Common myeloid progenitor, CD34-positive (primary cell): ENCODE data around the gene RCOR3.

Experiments used
- CTCF ChIA-PET: fragments of 350-600 bp; sonication (Branson Sonifier 250); formaldehyde crosslinking; loops from one replicate; lab custom pipeline; 2021; ENCODE audit warnings: antibody characterized with exemption; lab: Charles Lee
- POLR2A ChIA-PET: fragments of 350-600 bp; sonication (Branson Sonifier 250); formaldehyde crosslinking; loops from one replicate; lab custom pipeline; 2021; ENCODE audit warnings: antibody characterized with exemption; lab: Charles Lee
- DNase-seq, 3 donors: peaks; one replicate each; pipeline versions ENCODE4 v3.0.0 to v3.0.0-alpha.2; 2013
- H3K27ac ChIP-seq, 2 experiments: 1 replicate in 1 of 2; 2 replicates in 1 of 2; pipeline ENCODE4 v1.7.0; 2013; ENCODE audit warnings: inconsistent platforms in 2 of 2, low read length in 2 of 2, mild to moderate bottlenecking in 2 of 2, low read depth in 1 of 2, moderate library complexity in 1 of 2; ENCODE audit not compliant: severe bottlenecking in 2 of 2, insufficient read depth in 1 of 2, poor library complexity in 1 of 2
- H3K27me3 ChIP-seq, 5 experiments: replicated peaks in 2 of 5; 1 replicate in 3 of 5; 2 replicates in 2 of 5; pipeline versions ENCODE4 v1.6.1 to v1.7.0; 2013; ENCODE audit warnings: low read length in 4 of 5, mild to moderate bottlenecking in 2 of 5, moderate library complexity in 2 of 5, inconsistent platforms in 1 of 5; ENCODE audit not compliant: insufficient read depth in 5 of 5, control insufficient read depth in 4 of 5
- H3K36me3 ChIP-seq, 4 experiments: 1 replicate in 2 of 4; 2 replicates in 2 of 4; pipeline versions ENCODE4 v1.6.1 to v1.7.0; 2013; ENCODE audit warnings: low read length in 3 of 4, control low read depth in 1 of 4, mild to moderate bottlenecking in 1 of 4; ENCODE audit not compliant: control insufficient read depth in 4 of 4, insufficient read depth in 4 of 4
- H3K4me1 ChIP-seq, 4 experiments: 1 replicate in 3 of 4; 2 replicates in 1 of 4; pipeline versions ENCODE4 v1.6.1 to v1.7.1; 2013; ENCODE audit warnings: low read length in 3 of 4, mild to moderate bottlenecking in 3 of 4, control low read depth in 1 of 4, inconsistent platforms in 1 of 4, moderate library complexity in 1 of 4; ENCODE audit not compliant: control insufficient read depth in 4 of 4, insufficient read depth in 4 of 4; ENCODE audit errors: control extremely low read depth in 1 of 4
- H3K4me3 ChIP-seq, 7 experiments: 1 replicate in 4 of 7; 2 replicates in 3 of 7; pipeline versions ENCODE4 v1.5.1 to v1.7.0; 2013; ENCODE audit warnings: mild to moderate bottlenecking in 7 of 7, low read length in 6 of 7, moderate library complexity in 6 of 7, inconsistent platforms in 2 of 7, low read depth in 2 of 7, control low read depth in 1 of 7; ENCODE audit not compliant: insufficient read depth in 4 of 7, control insufficient read depth in 1 of 7; ENCODE audit errors: extremely low read depth in 1 of 7
- H3K9me3 ChIP-seq, 5 experiments: 1 replicate in 4 of 5; 2 replicates in 1 of 5; pipeline versions ENCODE4 v1.6.1 to v1.7.1; 2013; ENCODE audit warnings: low read length in 4 of 5, mild to moderate bottlenecking in 2 of 5, inconsistent platforms in 1 of 5, low read depth in 1 of 5, moderate library complexity in 1 of 5; ENCODE audit not compliant: control insufficient read depth in 4 of 5, insufficient read depth in 2 of 5; ENCODE audit errors: control extremely low read depth in 1 of 5
- WGBS: methylation state at CpG from one replicate; pipeline ENCODE4 v1.1.5; 2013; ENCODE audit not compliant: insufficient coverage; 5-methylcytosine and 5-hydroxymethylcytosine counted together

RCOR3 gene

DNA sequence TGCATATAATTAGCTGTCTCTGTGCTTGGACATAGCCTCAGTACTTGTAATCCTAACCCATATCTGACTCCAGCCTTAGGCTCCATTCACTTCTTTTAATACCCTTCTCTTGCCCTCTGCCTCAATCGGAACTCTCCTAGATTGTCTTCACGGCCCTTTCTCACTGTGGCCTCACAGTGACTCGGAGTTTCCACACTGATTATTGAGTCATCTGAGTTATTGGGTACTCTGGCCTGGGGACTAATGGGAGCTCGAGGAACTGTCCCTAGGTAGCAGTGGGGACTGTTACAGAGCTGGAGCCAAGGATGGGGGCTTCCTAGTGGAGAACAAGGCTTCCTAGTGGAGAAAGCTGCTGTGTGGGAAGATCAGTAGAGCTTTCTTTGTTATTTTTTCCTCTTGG lies 84.4 kb downstream of the RCOR3 start:
- H3K27ac ChIP-seq: peak overlapping the region; percentile 9 to 77
- peaks cover 0 to 4% (median 1%) of the 10 kb centered on the region in 4 experiments for H3K36me3 ChIP-seq
- 96% methylated on average over 4 of the region's 4 CpGs for WGBS
- POLR2A ChIA-PET: no interaction called here
- H3K4me1 ChIP-seq: peaks cover 11 to 71% (median 57%) of the 10 kb centered on the region in 4 experiments
- H3K9me3 ChIP-seq: no peaks in the 10 kb centered on the region
- CTCF ChIA-PET: interaction anchor here (1.0 to 11.5 kb wide), 7 partner anchors 11 to 171 kb away, joined by 3 to 109 read pairs (median 5); partner anchors contain the start of gene TRAF5
- H3K4me3 ChIP-seq: no peak overlapping the region
- DNase-seq: peak in 2 of 3 donors; percentile 56 to 59
- no peaks in the 10 kb centered on the region for H3K27me3 ChIP-seq

DNA sequence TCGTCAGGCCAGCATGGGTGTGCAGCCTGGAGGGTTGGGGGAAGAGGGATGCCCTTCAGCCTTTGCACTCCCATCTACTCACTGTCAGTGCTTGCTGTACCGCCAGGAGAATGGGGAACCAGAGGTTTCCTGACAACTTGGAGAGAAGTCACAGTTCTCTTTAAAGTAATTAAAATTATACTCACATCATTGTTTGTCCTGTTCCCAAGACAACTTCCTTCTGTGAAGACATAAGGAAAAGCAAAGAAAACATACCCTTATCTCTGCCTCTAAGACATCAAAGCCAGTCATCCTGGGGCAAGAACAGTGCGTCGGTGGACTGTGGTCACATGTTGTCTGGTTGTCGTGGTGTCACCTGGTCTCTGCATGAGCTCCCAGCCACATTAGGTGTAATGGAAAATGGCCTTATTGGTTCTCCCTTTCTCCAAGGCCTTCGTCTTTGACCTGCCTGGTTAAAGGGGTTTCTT lies 85.0 kb downstream of the RCOR3 start:
- Histone ChIP-seq H3K4me1 (peaks cover 11 to 66% (median 52%) of the 10 kb centered on the region in 4 experiments), H3K27ac (peak overlapping the region; percentile 42 to 77), H3K27me3 (no peaks in the 10 kb centered on the region), H3K9me3 (no peaks in the 10 kb centered on the region), H3K36me3 (peaks cover 0 to 4% (median 1%) of the 10 kb centered on the region in 4 experiments), H3K4me3 (no peak overlapping the region)
- CTCF ChIA-PET: interaction anchor here (1.0 to 11.5 kb wide), 5 partner anchors 8 to 171 kb away, joined by 3 to 109 read pairs (median 5); partner anchors contain the start of gene TRAF5
- WGBS: 23% methylated on average over 4 of the region's 6 CpGs
- peak; percentile 36 to 89 (median 88) for DNase-seq
- POLR2A ChIA-PET: no interaction called here

DNA sequence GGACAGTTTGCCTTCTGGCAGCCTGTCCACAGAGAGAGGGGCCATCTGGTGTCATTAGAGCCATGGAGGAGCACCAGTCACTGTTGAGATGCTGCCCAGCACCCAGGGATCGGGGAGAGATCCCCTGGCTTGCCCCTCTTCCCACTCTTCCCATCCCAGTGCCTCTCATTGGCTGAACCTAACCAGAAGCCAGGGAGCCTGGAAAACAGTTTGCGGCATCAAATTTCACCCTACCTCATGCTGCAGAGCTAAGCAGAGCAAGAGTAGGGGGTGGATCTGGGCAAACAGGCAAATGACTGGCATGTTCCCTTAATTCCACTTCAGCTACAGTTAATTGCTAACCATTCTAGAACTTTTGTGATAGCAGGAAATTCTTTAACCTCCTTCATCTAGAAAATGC lies 86.6 kb downstream of the RCOR3 start:
- DNase-seq: no peak
- POLR2A ChIA-PET: no interaction called here
- CTCF ChIA-PET: interaction anchor here (2.3 to 11.5 kb wide), 4 partner anchors 8 to 167 kb away, joined by 5 to 109 read pairs (median 12); partner anchors contain the start of gene TRAF5
- Histone ChIP-seq H3K9me3 (peaks cover 0 to 4% (median 0%) of the 10 kb centered on the region in 5 experiments), H3K36me3 (peaks cover 0 to 11% (median 2%) of the 10 kb centered on the region in 4 experiments), H3K4me3 (no peak overlapping the region), H3K27me3 (no peaks in the 10 kb centered on the region), H3K4me1 (peaks cover 11 to 55% (median 43%) of the 10 kb centered on the region in 4 experiments), H3K27ac (no peak overlapping the region)
- 100% methylated on average over 1 of the region's 2 CpGs for WGBS

DNA sequence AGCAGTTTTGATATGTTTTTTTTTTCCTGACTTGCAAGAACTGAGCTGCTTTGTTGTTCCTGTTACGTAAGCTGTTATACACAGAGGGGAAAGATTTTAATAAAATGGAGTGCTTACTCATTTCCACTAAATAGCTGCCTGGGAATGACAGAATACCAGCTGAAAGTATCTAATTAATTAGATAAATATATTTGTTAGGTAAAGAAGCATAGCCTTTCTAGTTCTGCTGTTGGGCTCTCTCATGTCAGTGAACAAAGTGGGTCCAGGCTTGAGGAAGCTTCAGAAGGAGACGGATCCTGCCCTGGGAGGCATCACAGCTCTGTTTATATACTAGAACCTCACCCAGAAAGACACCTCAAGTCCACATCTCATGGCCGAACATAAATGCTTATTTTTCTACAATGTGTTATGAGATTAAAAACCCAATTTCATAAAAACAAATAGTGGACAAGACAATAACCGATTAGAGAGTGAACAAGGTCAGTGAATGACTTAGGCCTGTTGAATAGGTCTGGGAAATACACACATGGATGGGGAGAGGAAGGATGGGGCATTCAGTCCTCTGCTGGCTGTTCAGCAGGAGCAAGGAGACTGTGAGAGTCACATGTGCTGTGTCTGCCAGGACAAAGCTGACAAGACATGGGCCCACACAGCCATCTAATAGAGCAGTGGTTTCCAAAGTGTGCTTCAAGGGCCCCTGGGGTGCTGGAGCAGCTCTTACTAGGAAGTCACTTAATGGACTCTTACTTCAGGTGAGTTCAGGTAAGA lies 88.1 kb downstream of the RCOR3 start:
- Histone ChIP-seq H3K9me3 (peaks cover 0 to 7% (median 3%) of the 10 kb centered on the region in 5 experiments), H3K4me1 (peaks cover 10 to 53% (median 41%) of the 10 kb centered on the region in 4 experiments), H3K27ac (peak overlapping the region; percentile 29 to 72), H3K36me3 (peaks cover 0 to 12% (median 2%) of the 10 kb centered on the region in 4 experiments), H3K27me3 (no peaks in the 10 kb centered on the region), H3K4me3 (peak overlapping the region in 1 of 7 experiments; percentile 27)
- DNase-seq: peak in 2 of 3 donors; percentile 27 to 52
- WGBS: 89% methylated on average over 1 of the region's 4 CpGs
- ChIA-PET CTCF (interaction anchor here (0.6 to 3.2 kb wide), 8 partner anchors 10 to 166 kb away, joined by 3 to 21 read pairs (median 6); no protein-coding TSS in a partner anchor), POLR2A (interaction anchor here (0.7 to 1.3 kb wide), 2 partner anchors 10 to 121 kb away, joined by 3 read pairs; no protein-coding TSS in a partner anchor)

DNA sequence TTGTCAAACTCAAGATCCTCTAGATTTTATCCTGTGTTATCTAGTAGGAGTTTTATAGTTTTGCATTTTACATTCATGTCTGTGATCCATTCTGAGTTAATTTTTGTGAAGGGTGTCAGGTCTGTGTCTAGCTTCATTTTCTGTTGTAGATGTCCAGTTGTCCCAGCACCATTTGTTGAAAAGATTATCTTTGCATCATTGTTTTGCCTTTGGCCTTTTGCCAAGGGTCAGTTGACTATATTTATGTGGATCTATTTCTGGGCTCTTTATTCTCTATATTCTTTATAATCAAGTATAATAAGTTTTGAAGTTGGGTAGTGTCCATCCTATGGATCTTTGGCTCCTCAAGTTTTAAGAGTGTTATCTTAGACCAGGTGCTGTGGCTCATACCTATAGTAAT lies 89.4 kb downstream of the RCOR3 start:
- H3K27ac ChIP-seq: no peak overlapping the region
- H3K27me3 ChIP-seq: no peaks in the 10 kb centered on the region
- ChIA-PET POLR2A (no interaction called here), CTCF (interaction anchor here (1.3 to 3.2 kb wide), 4 partner anchors 11 to 165 kb away, joined by 4 to 21 read pairs (median 10); no protein-coding TSS in a partner anchor)
- peaks cover 0 to 13% (median 2%) of the 10 kb centered on the region in 4 experiments for H3K36me3 ChIP-seq
- no peak for DNase-seq
- no peak overlapping the region for H3K4me3 ChIP-seq
- H3K4me1 ChIP-seq: peaks cover 9 to 53% (median 42%) of the 10 kb centered on the region in 4 experiments
- H3K9me3 ChIP-seq: peaks cover 0 to 11% (median 3%) of the 10 kb centered on the region in 5 experiments

DNA sequence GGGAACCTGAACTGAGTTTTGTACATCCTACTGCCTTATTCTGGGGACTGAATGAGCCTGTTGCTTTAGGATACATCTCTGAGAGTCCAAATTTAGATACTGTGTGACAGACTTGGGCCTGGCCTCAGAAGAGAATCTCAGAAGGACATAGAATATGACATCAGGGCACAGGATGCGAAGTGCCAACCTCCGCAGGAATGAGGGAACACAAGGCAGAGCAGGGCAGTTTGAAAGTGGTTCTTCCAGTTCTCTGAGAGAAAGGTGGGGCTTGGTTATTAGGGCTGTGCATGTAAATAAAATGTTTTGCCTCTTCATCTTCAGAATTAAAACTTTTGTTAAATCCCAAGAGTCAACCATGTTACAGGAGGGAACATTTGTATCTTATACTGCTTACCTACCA lies 90.6 kb downstream of the RCOR3 start:
- H3K4me1 ChIP-seq: peaks cover 8 to 50% (median 37%) of the 10 kb centered on the region in 4 experiments
- peaks cover 0 to 18% (median 5%) of the 10 kb centered on the region in 4 experiments for H3K36me3 ChIP-seq
- H3K27me3 ChIP-seq: no peaks in the 10 kb centered on the region
- no peak overlapping the region for H3K4me3 ChIP-seq
- no peak for DNase-seq
- H3K9me3 ChIP-seq: peaks cover 0 to 11% (median 3%) of the 10 kb centered on the region in 5 experiments
- ChIA-PET POLR2A (no interaction called here), CTCF (interaction anchor here (1.0 to 3.6 kb wide), 2 partner anchors 12 to 26 kb away, joined by 3 to 13 read pairs; no protein-coding TSS in a partner anchor)
- 100% methylated on average over 1 of the region's 2 CpGs for WGBS
- H3K27ac ChIP-seq: no peak overlapping the region
